Erythroblast (primary cell): ENCODE data around the gene PRIM2.
"Not testable (repeated sequence)": the region's sequence is repeated elsewhere in the genome, so short reads cannot be mapped to it uniquely, and the experiment has no call there.

ENCODE experiments used
- GATA1 ChIP-seq: IDR thresholded peaks from 2 replicates; pipeline ENCODE4 v1.6.1; 2011; ENCODE audit warnings: low read depth, mild to moderate bottlenecking, control low read depth, low read length, moderate library complexity
- POLR2A ChIP-seq: IDR thresholded peaks from 2 replicates; pipeline ENCODE4 v1.6.1; 2011; ENCODE audit warnings: mild to moderate bottlenecking, low read length

DNA sequence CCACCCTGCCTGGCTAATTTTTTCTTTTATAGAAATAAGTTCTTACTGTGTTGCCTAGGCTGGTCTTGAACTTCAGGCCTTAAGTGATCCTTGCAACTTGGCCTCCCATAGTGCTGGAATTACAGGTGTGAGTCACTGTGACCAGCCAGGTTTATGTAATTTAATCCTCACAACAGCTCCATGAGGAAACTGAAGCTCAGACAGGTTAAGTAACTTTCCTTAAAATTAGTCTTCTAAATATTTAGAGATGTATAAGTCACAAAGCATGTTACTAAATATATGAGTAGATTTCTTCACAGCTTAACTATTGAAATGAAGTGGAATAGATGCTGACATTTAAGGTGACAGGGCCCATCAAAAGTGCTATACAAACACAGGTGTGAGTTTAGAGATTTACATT is 30.2 kb downstream of the PRIM2 start:
- not testable (repeated sequence) for TF ChIP-seq POLR2A, GATA1
